ENCODE data around the gene GPD1L.
"Not testable (repeated sequence)": the region's sequence is repeated elsewhere in the genome, so short reads cannot be mapped to it uniquely, and the experiment has no call there.

Gene GPD1L

GRCh38 chr3:32106132-32106928 is at the start of gene GPD1L:
Gene GPD1L (plus strand): TSS chr3:32106620. CDS start chr3:32106712, 92 bp downstream.
- no peak for FAIRE-seq

- FAIRE-seq: not testable (repeated sequence)
Measured at GRCh38 chr3:32058465-32058864, 48.0 kb upstream of the GPD1L start.

- no peak for FAIRE-seq
Measured at GRCh38 chr3:32062950-32063582, 43.4 kb upstream of the GPD1L start.

- no peak for FAIRE-seq
Measured at GRCh38 chr3:32066686-32067085, 39.7 kb upstream of the GPD1L start.

GRCh38 chr3:32074194-32074593 is 32.2 kb upstream of the GPD1L start:
- not testable (repeated sequence) for FAIRE-seq

DNA sequence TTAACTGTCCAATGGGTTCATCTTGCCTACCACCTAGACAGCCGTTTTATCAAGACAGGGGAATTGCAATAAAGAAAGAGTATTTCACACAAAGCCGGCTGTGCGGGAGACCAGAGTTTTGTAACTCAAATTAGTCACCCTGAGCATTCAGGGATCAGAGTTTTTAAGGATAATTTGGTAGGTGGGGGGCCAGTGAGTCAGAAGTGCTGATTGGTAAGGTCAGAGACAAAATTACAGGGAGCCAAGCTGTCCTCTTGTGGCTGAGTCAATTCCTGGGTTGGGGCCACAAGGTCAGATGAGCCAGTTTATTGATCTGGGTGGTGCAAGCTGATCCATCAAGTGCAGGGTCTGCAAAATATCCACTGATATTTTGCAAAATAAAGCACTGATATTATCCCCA is 29.9 kb upstream of the GPD1L start:
- FAIRE-seq: no peak

- FAIRE-seq: no peak
Measured at GRCh38 chr3:32077260-32078084, 28.9 kb upstream of the GPD1L start.

DNA sequence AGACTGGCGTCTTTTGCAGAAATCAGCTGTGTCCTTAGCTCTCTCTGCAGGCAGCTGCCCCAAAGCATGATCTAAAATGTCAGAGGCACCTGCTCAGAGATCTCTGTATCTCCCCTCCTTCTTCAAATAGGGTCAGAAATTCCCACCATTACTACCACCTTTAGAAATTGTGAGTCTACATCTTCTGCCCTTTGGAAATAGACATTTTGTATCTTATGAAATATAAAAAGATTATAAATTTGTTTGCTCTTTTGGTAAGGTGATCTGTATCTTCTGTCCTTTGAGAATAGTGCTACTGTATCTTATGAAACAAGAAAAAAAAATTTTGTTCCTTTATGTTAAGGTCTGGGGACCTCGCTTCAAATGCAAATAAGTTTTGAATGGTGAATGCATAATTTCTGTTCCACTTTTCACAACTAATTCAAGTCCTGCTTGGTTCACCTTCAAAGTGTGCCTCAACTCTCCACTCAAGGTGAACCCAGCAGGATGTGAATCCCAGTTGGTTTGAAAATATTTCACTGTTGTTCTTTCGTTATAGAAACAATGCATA is 28.3 kb upstream of the GPD1L start:
- FAIRE-seq: no peak

DNA sequence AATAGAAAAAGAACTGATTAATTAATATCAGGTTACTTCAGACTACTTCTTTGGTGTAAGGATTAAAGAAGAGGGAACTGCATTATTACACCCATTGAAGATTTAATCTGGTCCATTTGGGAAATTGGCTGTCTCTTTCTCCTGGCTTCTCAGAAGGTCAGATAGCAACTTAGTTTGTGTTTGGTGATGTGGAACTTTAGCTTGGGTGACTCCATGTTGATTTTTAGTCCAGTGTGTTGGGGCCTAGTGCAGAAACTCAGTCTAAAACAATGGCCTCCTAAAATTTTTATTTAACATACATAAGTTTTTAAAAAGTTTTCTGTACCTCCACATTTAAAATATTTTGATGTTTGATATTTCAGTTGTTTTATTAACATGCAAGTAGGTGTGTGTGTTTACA is 27.6 kb upstream of the GPD1L start:
- no peak for FAIRE-seq

DNA sequence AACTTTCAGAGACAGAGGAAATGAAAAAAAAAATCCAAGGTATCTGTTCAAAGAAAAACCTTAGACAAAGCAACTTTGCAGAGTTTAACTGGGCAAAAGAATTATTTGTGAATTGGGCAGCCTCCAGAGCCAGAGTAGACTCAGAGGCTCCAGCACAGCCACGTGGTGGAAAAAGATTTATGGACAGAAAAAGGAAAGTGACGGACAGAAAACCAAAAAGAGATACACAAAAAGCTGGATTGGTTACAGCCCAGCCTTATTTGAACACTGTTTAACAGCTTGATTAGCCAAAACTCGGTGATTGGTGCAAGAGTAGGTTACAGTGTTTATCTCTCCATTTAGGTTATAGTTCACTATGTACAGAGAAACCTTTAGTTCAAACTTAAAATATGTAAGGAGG is 23.7 kb upstream of the GPD1L start:
- FAIRE-seq: no peak

GRCh38 chr3:32083702-32084270 is 22.6 kb upstream of the GPD1L start:
- no peak for FAIRE-seq

DNA sequence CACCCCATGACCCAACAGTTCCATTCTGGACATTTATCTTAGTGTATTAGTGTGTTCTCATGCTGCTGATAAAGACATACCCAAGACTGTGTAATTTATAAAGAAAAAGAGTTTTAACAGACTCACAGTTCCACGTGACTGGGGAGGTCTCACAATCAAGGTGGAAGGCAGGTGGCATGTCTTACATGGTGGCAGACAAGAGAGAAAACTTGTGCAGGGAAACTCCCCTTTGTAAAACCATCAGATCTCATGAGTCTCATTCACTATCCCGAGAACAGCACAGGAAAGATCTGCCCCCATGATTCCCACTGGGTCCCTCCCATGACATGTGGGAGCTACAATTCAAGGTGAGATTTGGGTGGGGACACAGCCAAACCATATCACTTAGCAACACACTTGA is 21.6 kb upstream of the GPD1L start:
- no peak for FAIRE-seq

DNA sequence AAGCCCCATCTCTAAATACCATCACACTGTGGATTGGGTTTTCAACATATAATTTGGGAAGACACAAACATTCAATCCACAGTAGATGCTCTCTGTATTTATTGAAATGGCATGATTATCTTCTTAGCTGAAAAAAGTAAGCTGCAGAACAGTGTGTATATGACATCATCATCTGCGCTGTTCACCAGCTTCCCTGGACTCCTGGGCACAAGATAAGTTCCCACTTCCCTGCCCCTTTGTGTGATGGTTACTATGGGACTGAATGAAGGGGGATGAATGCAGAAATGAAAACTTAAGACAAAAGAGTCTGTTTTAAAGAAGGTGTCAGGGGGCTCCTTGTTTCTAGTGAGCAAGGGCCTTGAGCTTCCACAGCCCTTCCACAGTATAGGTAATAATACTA is 20.0 kb upstream of the GPD1L start:
- FAIRE-seq: no peak

GRCh38 chr3:32089476-32089875 is 16.9 kb upstream of the GPD1L start:
- FAIRE-seq: no peak

GRCh38 chr3:32093204-32093603 is 13.2 kb upstream of the GPD1L start:
- FAIRE-seq: no peak

DNA sequence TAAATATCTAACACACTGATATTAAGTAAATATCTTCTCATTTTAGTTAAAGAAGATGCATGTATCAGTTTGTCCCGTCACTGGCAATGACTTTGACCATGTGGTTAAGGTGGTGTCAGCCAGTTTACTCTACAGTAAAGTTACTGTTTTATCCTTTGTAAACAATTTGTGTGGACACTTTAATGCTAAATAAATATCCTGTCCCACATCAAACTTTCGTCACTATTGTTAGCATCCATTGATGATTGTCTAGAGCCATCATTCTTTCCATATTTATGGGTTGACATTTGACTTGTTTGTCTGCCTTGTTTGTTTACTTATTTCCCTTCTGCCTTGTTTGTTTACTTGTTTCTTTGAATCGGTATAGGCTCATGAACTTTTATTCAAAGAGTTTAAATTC is 11.0 kb upstream of the GPD1L start:
- no peak for FAIRE-seq

DNA sequence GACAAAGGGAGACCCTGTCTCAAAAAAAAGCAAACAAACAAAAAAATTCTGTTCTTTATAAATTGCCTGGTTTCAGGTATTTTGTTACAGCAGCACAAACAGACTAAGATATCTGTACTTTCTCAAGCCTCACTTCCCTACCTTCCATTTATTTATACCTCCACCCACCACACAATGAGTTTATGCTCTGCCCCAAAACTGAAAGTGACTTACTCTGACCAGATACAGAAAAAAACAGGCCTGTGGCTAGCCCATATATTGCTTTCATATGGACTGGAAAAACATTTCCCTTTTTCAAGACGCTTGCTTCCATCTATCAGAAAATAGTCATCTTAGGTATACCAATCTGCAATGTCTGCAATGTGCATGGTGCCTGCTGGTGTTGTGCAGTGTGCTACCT is 8.7 kb upstream of the GPD1L start:
- no peak for FAIRE-seq

DNA sequence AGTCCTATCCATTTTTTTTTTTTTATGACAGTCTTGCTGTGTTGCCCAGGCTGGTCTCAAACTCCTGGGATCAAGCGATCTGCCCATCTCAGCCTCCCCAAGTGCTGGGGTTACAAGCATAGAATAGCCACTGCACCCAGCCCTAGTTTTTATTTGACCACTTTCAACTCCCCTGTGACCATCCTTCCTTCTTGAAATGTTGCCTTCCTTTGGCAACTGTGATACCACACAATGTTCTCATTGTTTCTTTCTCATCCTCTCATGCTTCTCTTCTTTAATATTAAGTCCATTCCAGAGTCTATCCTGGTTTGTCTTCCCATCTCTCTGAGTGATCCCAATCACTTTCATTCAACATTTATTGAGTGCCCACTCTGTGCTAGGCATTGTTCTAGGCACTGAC is 7.9 kb upstream of the GPD1L start:
- FAIRE-seq: no peak

GRCh38 chr3:32100465-32100864 is 6.0 kb upstream of the GPD1L start:
- FAIRE-seq: no peak

DNA sequence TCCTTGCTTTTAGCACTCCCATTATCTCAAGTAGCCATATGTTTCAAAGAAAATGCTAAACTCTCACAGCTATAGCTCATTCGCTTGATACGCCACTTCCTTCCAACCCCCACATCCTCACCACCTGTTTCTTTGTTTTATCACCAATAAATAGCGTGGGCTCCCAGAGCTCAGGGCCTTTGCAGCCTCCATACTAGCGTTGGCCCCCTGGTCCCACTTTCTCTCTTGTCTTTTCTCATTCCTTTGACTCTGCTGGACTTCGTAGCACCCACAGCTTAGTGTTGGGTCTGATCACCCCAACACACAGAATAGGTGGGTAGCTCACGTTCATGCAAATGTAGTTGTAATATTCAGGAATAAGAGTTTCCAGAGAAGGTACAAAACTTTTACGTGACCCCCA is 4.1 kb upstream of the GPD1L start:
- FAIRE-seq: no peak

- FAIRE-seq: no peak
Measured at GRCh38 chr3:32104492-32104891, 1.9 kb upstream of the GPD1L start.

DNA sequence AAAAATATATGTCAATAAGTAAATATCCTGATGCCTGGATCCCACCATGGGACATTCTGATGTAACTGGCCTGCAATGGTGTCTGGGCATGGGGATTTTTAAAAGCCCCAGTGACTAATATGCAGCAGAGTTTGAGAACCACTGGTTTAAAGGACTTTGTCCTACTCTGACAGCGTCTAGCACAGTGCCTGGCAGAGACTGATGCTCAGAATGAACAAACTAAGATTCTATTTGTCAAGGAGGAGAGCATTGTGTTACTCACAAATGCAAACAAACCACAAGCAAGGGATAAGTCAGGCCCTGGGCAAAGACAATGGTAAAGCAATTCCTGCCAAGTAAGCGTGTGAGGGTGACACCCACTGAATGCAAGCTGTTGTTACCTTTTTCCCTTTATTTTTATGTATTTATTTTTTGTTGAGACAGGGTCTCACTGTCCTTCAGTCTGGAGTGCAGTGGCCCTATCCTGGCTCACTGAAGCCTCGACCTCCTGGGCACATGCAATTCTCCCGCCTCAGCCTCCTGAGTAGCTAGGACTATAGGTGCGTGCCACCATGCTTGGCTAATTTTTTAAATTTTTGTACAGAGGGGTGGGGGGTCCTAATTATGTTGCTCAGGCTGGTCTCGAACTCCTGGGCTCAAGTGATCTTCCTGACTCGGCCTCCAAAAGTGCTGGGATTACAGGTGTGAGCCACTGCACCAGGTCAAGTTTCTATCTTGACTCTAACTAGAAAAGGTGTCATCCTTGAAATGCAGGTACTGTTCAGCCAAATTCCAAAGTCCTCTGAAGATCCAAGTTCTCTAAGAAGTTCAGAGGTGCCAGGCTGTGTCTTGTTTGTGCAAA is 909 bp upstream of the GPD1L start:
- FAIRE-seq: no peak

Measured in TTC549 (cell line).